HepG2 (cell line): Measurements from ENCODE around the gene FAF1. TPM values are rescaled to one million over a fixed set of nuclear protein-coding genes. Genes with fewer than 3 reads are reported as not detected.

ENCODE experiments used
- CREM ChIP-seq, 2 experiments: sonication (generic) in 1 of 2; formaldehyde crosslinking in 1 of 2; IDR thresholded peaks; 2 replicates each; pipeline versions ENCODE4 v1.4.0 to v1.6.1; 2016 to 2020; ENCODE audit warnings: antibody characterized with exemption in 1 of 2, mild to moderate bottlenecking in 1 of 2, missing genetic modification reagents in 1 of 2
- HNF4A ChIP-seq: sonication (generic); formaldehyde crosslinking; IDR thresholded peaks from 2 replicates; pipeline ENCODE4 v1.4.0; 2020; ENCODE audit warnings: missing genetic modification reagents
- HNF4G ChIP-seq, 2 experiments: sonication (generic) in 1 of 2; formaldehyde crosslinking in 1 of 2; IDR thresholded peaks; 2 replicates each; pipeline versions ENCODE4 v1.4.0 to v1.6.1; 2011 to 2020; ENCODE audit warnings: borderline replicate concordance in 2 of 2, low read depth in 2 of 2, mild to moderate bottlenecking in 2 of 2, low read length in 1 of 2, missing genetic modification reagents in 1 of 2, moderate library complexity in 1 of 2
- NCOA2 ChIP-seq: sonication (generic); formaldehyde crosslinking; IDR thresholded peaks from 2 replicates; pipeline ENCODE4 v1.8.0; 2022; ENCODE audit warnings: inconsistent platforms
- SOX13 ChIP-seq, 3 experiments: fragments of 450-650 bp in 1 of 3; sonication (generic) in 1 of 3; formaldehyde crosslinking in 1 of 3; IDR thresholded peaks in 2 of 3; conservative IDR thresholded peaks in 1 of 3; 2 replicates each; pipeline versions ENCODE4 v1.5.0 to v1.6.1; 2016 to 2020; ENCODE audit warnings: antibody characterized with exemption in 1 of 3, mild to moderate bottlenecking in 1 of 3, missing compliant biosample characterization in 1 of 3, missing genetic modification reagents in 1 of 3, moderate library complexity in 1 of 3
- SOX5 ChIP-seq: IDR thresholded peaks from 2 replicates; pipeline ENCODE4 v1.6.1; 2016; ENCODE audit warnings: borderline replicate concordance
- ZFP82 ChIP-seq: sonication (generic); formaldehyde crosslinking; IDR thresholded peaks from 2 replicates; pipeline ENCODE4 v1.5.1; 2020; ENCODE audit warnings: mild to moderate bottlenecking, missing genetic modification reagents, borderline replicate concordance
- ZMYM4 ChIP-seq: sonication (generic); formaldehyde crosslinking; IDR thresholded peaks from 2 replicates; pipeline ENCODE4 v1.8.1; 2023; ENCODE audit warnings: mild to moderate bottlenecking, missing genetic modification reagents
- ZNF20 ChIP-seq: sonication (generic); formaldehyde crosslinking; IDR thresholded peaks from 2 replicates; pipeline ENCODE4 v1.4.0; 2020; ENCODE audit warnings: mild to moderate bottlenecking, moderate library complexity, missing genetic modification reagents
- ZNF343 ChIP-seq: sonication (generic); formaldehyde crosslinking; IDR thresholded peaks from 2 replicates; pipeline ENCODE4 v1.4.0; 2020; ENCODE audit warnings: mild to moderate bottlenecking, missing genetic modification reagents
- ZNF83 ChIP-seq: sonication (generic); formaldehyde crosslinking; IDR thresholded peaks from 2 replicates; pipeline ENCODE4 v1.4.0; 2020; ENCODE audit warnings: missing genetic modification reagents, mild to moderate bottlenecking, borderline replicate concordance
- polyA plus RNA-seq, 8 experiments: library from polyadenylated mRNA; depleted of rRNA in 3 of 8; stranded (reverse) in 7 of 8; unstranded in 1 of 8; fragments of >200 nt; fragmentation: Illumina TruSeq in 4 of 8; extraction: Trizol in 4 of 8; gene quantifications; 2 replicates each; pipeline versions ENCODE4 v1.2.1 to v1.2.3, GENCODE V29; 2011 to 2016; ENCODE audit warnings: low read depth in 4 of 8, missing spikeins in 1 of 8, mixed read lengths in 1 of 8; ENCODE audit not compliant: insufficient read depth in 1 of 8
- total RNA-seq, 5 experiments: library from RNA; depleted of rRNA; stranded (reverse); fragments of >200 nt; fragmentation: Illumina TruSeq; extraction: Trizol; gene quantifications; 2 replicates each; pipeline ENCODE4 v1.2.3, GENCODE V29; 2016; ENCODE audit warnings: low read depth in 1 of 5
- TF ChIP-seq, protein P1 (sequence below), 2 experiments: sonication (generic) in 1 of 2; formaldehyde crosslinking in 1 of 2; IDR thresholded peaks; 2 replicates each; pipeline versions ENCODE4 v1.4.0 to v1.6.1; 2018 to 2020; ENCODE audit warnings: missing genetic modification reagents in 2 of 2, borderline replicate concordance in 1 of 2, low read depth in 1 of 2, mild to moderate bottlenecking in 1 of 2, missing biosample characterization in 1 of 2
- TF ChIP-seq, protein P2 (sequence below): sonication (generic); formaldehyde crosslinking; IDR thresholded peaks from 2 replicates; pipeline ENCODE4 v1.4.0; 2020; ENCODE audit warnings: missing genetic modification reagents
- TF ChIP-seq, protein P3 (sequence below): sonication (generic); formaldehyde crosslinking; IDR thresholded peaks from 2 replicates; pipeline ENCODE4 v1.4.0; 2020; ENCODE audit warnings: missing genetic modification reagents

Gene FAF1
- total and polyA plus RNA-seq, 2 of the 13 experiments (the other 11 are each of a cell fraction or from before 2014, with no cell fraction given) = 19.4 to 63.3 TPM

DNA sequence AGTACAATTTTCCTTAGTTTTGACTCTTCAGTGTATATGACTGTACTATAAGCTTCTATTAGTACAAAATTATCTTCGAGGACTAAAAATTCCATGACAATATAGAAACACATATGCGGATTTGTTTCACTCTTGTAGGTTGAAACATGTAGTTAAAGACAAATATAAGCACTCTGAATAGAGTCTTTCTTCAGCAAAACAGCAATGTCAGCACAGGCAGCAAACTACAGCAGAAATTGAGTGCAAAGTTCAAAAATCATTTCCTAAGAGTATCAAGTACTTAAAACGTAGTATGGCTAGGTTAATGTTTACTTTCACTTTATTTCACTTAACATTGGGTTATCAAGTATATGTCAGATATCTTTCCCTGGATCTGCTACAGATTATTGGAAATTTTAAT lies 106.7 kb downstream of the FAF1 start (continued):
- TF ChIP-seq, protein P1, sequence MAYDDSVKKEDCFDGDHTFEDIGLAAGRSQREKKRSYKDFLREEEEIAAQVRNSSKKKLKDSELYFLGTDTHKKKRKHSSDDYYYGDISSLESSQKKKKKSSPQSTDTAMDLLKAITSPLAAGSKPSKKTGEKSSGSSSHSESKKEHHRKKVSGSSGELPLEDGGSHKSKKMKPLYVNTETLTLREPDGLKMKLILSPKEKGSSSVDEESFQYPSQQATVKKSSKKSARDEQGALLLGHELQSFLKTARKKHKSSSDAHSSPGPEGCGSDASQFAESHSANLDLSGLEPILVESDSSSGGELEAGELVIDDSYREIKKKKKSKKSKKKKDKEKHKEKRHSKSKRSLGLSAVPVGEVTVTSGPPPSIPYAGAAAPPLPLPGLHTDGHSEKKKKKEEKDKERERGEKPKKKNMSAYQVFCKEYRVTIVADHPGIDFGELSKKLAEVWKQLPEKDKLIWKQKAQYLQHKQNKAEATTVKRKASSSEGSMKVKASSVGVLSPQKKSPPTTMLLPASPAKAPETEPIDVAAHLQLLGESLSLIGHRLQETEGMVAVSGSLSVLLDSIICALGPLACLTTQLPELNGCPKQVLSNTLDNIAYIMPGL (CRISPR knock-in tag; IDR thresholded peaks at IDR 0.05; ENCODE audit: borderline replicate concordance in 1 of 2, low read depth in 1 of 2) = no peak
- TF ChIP-seq SOX13 (IDR thresholded peaks at IDR 0.05) (no peak), SOX13 (CRISPR knock-in tag; conservative IDR thresholded peaks at IDR 0.05 in 1 of 2, IDR thresholded peaks at IDR 0.05 in 1 of 2) (peak in 1 of 2 experiments; percentile 36; a peak in 1 of 4 replicates), NCOA2 (CRISPR knock-in tag) (0 out of 2 replicates have a peak, but pooled peaks have one; percentile 39), CREM (IDR thresholded peaks at IDR 0.05) (peak; percentile 19; the same call in 1 of the 2 replicates), CREM (CRISPR knock-in tag; IDR thresholded peaks at IDR 0.05) (no peak), ZNF20 (CRISPR knock-in tag) (no peak), ZFP82 (CRISPR knock-in tag) (no peak), HNF4A (CRISPR knock-in tag) (peak; percentile 81), SOX5 (CRISPR knock-in tag) (0 out of 2 replicates have a peak, but pooled peaks have one; percentile 14), ZNF343 (no peak), ZNF83 (CRISPR knock-in tag) (no peak), HNF4G (IDR thresholded peaks at IDR 0.05; ENCODE audit: borderline replicate concordance, low read depth, low read length) (peak; percentile 53; the same call in 1 of the 2 replicates), HNF4G (CRISPR knock-in tag; IDR thresholded peaks at IDR 0.05; ENCODE audit: borderline replicate concordance, low read depth) (no peak), ZMYM4 (CRISPR knock-in tag) (no peak)
- TF ChIP-seq, protein P2, sequence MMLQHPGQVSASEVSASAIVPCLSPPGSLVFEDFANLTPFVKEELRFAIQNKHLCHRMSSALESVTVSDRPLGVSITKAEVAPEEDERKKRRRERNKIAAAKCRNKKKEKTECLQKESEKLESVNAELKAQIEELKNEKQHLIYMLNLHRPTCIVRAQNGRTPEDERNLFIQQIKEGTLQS (CRISPR knock-in tag) = no peak
- TF ChIP-seq, protein P3, sequence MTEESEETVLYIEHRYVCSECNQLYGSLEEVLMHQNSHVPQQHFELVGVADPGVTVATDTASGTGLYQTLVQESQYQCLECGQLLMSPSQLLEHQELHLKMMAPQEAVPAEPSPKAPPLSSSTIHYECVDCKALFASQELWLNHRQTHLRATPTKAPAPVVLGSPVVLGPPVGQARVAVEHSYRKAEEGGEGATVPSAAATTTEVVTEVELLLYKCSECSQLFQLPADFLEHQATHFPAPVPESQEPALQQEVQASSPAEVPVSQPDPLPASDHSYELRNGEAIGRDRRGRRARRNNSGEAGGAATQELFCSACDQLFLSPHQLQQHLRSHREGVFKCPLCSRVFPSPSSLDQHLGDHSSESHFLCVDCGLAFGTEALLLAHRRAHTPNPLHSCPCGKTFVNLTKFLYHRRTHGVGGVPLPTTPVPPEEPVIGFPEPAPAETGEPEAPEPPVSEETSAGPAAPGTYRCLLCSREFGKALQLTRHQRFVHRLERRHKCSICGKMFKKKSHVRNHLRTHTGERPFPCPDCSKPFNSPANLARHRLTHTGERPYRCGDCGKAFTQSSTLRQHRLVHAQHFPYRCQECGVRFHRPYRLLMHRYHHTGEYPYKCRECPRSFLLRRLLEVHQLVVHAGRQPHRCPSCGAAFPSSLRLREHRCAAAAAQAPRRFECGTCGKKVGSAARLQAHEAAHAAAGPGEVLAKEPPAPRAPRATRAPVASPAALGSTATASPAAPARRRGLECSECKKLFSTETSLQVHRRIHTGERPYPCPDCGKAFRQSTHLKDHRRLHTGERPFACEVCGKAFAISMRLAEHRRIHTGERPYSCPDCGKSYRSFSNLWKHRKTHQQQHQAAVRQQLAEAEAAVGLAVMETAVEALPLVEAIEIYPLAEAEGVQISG (CRISPR knock-in tag) = no peak
